ENCODE results near the gene BIRC3.

BIRC3 gene

DNA sequence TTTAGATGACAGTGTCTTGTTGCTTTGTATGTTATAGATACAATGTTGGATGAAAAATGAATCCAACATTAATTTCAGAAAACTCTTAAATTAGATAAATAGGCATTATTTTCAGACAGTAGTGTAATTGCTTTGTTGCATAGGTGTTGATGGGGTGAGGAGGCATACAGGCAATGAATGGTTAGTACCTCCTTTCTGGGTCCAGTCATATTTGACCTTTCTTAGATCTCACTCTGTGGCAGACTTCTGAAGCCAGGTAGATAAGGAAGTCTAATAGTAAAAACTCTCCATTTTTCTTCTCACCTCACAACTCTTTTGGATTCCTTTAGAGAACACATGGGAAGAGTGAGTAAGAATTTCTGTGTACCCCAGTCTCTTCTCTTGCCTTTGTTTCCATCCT, 61.5 kb downstream of the BIRC3 start:
- DNase-seq: no peak

DNA sequence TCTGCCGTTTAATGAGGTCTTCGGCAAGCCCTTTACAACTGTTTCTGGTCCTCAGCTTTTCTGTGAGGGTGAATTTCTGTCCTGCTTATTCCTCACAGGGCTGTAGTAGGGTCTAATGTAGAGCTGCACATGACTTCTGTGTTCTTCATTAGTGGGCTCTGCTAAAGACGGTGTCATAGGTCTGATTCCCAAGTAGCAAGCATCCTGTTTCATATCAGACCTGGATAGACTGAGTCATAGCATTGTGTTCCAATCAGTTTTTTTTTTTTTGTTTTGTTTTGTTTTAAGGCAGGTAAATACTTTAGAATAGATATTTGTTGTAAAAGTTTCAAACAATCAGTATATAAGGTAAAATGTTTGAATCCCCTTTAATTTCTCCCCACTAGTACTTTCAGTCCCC, 65.1 kb downstream of the BIRC3 start:
- no peak for DNase-seq

DNA sequence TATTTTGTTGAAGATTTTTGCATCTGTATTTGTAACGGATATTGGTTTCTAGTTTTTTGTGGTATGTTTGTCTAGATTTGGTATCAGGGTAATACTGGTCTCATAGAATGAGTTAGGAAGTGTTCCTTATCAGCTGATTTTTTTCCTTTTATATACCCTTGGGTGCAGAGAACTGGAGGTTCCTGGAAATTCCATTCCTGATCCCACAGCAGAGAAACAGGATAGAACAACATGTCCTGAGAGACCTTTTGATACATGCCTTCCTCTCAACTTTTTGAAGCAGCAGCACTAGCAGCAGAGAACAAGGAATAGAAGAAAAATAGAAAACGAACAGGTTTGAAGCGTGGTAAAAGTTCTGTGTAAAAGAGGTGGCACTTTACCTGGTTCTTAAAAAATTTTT, 66.6 kb downstream of the BIRC3 start:
- DNase-seq: no peak

DNA sequence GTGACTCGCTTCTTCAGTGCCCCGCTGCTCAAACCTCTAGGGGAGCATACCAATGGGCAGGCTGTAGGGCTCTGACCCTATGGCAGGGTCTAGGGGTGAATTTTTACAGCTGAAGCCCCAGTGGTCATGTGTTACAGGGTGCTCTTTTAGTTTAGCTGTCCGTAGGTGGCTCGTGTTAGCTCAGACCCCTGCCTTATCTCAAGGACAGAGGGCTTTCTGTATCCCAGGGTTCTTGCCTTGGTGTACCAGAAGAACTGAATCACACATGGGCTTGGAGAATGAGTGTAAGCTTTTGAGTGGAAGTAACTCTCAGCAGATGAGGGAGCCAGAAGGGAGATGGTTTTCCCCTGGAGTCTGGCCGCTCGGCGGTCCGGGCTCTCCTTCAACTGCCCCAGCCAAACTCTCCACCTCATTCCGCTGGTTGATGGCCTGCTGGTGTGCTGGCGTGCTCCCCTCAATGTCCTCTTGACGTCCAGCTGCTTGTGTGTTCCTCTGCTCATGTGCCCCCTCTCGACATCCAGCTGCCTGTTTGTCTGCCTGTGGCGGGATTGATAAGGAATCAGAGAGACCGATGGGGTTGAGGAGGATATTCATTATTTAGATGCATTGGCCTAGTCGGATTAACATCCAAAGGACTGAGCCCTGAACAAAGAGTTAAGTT, 67.3 kb downstream of the BIRC3 start:
- DNase-seq: no peak

DNA sequence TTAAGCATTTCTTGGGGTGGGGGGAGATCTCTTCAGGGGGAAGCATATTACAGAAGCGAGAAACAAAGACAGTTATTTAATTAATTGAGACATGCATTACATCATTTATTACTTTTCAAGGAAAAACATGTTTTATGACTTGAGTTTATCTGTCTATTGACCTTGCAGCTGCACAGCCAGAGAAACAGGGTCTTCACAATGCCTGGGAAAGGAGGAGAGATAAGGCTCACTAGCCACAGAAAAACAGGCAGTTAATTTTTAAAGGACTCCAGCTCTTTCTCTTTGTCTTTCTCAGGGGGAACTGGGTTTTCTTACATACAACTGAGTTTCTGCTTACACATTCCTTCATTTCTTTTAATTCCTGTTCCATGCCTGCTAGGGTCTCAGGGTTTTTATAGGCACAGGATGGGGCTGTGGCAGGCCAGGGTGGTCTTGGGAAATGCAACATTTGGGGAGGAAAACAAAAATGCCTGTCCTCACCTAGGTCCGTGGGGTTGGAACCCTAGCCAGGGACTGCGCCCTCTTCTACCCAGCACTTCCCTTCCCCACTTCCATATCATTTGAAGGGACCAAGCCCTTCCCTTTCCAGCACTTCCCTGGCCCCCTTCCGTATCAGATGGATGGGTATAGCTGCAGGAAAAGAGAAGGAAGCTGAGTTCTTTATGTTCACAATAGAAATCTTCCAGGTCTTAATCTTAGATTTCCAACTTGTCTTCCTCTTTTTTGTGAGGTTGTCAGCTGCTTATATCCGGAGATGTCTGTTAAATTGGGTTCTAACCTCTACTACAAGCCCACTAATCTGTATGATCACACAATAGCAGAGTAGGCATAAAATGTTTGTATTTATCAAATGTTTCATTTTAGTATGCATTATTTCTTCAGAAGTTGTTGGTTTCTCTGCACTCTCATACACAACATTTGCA, 68.1 kb downstream of the BIRC3 start:
- no peak for DNase-seq

DNA sequence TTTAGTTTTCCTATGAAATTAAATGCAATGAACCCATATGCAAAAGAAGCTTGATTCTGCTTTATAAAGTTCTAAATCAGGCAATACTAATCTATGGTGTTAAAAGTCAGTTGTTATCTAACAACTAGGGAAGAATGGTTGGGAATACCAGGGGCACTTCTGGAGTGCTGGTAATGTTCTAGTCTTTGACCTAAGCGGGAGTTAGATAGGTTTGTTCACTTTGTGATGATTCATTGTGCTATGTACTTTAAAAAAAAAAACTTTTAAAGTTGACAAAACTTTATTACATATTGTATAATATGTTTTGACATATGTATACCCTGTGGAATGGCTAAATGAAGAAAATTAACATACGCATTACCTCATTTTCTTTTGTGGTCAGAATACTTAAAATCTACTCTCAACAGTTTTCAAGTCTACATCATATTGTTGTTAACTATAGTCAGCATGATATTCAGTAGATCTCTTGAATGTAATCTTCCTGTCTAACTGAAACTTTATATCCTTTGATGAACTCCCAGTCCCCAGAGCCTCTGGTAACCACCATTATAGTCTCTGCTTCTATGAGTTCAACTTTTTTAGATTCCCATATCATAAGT, 69.0 kb downstream of the BIRC3 start:
- no peak for DNase-seq

DNA sequence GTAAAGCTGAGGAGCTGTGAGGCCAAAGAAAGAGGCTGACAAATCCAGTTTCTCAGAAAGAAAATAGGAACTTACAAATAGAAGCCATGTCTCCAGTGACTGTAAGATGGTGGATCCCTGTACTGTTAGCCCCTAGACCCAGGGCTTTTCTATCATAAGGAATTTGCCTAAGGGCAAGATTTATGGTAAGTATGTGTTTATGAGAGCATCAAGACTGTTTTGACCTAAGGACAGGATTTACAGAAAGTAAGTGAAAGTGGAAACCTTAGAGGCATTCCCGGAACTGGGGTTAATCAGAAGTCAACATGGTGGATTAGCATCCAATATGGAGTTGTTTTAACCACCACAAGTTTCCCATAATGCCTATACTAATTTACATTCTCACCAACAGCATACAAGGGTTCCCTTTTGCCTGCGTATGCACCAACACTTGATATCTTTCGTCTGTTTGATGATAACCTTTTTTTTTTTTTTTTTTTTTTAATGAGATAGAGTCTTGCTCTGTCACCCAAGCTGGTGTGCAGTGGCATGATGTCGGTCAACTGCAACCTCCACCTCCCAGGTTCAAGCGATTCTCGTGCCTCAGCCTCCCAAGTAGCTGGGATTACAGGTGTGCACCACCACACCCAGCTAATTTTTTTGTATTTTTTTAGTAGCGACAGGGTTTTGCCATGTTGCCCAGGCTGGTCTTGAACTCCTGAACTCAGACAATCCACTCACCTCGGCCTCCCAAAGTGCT, 69.9 kb downstream of the BIRC3 start:
- DNase-seq: no peak

Measured in fibroblast of skin of abdomen (primary cell).